ENCODE measurements around the gene CRADD. TPM values are rescaled to one million over a fixed set of nuclear protein-coding genes. Genes with fewer than 3 reads are reported as not detected.

Gene CRADD
- total RNA-seq, 4 donors from 2014 or later = 16.1 to 43.3 (median 26.5) TPM

DNA sequence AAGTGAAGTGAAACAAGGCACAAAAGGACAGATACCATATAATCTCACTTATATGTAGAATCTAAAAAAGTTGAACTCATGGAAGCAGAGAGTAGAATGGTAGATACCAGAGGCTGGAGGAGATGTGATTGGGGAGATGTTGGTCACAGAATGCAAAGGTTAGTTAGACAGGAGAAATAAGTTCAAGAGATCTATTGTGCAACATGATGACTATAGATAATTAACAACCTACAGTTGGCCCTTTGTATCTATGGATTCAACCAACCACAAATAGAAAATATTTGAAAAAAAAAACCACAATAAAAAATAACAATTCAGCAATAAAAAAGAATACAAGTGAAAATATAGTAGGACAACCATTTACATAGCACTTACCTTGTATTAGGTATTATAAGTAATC, 19.3 kb downstream of the CRADD start:
- intact Hi-C loops (cut with DNase I; ENCODE audit: low total_unique reads) = no loop called here
- DNase-seq (ENCODE audit: low spot score in 2 of 2) = no peak

DNA sequence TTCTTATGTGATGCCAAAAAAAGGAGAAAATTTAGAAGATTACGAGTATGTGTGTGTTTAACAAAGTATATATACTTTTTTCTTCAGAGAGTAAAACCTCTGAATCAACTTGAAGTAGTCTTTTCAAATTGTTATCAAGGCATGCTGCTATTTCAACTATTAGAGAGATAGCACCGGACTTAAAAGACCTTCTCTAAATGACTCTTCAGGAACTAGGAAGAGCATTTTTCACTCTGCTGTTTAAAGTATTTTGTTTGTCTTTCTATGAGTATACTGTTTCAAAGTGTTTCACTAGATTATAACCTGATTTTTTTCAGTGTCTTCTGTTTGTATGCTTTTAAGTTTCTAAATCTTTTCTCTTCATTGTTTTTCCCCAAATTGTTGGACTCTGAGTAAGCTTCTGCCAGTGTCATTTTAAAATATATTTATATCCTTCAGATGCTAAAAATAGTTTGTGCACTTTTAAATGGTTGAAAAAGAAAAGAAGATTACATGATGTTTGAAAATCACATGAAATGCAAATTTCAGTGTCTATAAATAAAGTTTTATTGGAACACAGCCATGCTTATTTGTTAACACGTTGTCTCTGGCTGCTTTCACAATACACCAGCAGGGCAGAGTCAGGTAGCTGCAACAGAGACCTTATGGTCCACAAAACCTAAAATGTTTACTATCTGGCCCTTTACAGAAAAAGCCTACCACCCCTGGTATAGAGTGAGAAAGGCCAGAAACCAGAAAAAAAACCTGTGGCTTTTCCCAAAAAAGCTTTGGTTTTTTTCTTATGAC, 21.3 kb downstream of the CRADD start:
- no peak overlapping the region for H3K4me3 ChIP-seq (ENCODE audit: low read depth, poor library complexity, severe bottlenecking)
- 68 to 71% methylated on average over 3 of the region's 3 CpGs for WGBS, 2 donors
- intact Hi-C loops (cut with DNase I; ENCODE audit: low total_unique reads) = no loop called here
- no peak for TF ChIP-seq POLR2A (IDR thresholded peaks at IDR 0.05)
- TF ChIP-seq, protein P1, sequence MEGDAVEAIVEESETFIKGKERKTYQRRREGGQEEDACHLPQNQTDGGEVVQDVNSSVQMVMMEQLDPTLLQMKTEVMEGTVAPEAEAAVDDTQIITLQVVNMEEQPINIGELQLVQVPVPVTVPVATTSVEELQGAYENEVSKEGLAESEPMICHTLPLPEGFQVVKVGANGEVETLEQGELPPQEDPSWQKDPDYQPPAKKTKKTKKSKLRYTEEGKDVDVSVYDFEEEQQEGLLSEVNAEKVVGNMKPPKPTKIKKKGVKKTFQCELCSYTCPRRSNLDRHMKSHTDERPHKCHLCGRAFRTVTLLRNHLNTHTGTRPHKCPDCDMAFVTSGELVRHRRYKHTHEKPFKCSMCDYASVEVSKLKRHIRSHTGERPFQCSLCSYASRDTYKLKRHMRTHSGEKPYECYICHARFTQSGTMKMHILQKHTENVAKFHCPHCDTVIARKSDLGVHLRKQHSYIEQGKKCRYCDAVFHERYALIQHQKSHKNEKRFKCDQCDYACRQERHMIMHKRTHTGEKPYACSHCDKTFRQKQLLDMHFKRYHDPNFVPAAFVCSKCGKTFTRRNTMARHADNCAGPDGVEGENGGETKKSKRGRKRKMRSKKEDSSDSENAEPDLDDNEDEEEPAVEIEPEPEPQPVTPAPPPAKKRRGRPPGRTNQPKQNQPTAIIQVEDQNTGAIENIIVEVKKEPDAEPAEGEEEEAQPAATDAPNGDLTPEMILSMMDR (IDR thresholded peaks at IDR 0.05) = no peak
- DNase-seq (ENCODE audit: low spot score in 2 of 2) = no peak

More for the DNA sequence above, 19.3 kb downstream of the CRADD start:
- H3K4me3 ChIP-seq (ENCODE audit: low read depth, poor library complexity, severe bottlenecking) = no peak overlapping the region
- TF ChIP-seq, protein P1 (IDR thresholded peaks at IDR 0.05) = no peak
- no peak for TF ChIP-seq POLR2A (IDR thresholded peaks at IDR 0.05)

DNA sequence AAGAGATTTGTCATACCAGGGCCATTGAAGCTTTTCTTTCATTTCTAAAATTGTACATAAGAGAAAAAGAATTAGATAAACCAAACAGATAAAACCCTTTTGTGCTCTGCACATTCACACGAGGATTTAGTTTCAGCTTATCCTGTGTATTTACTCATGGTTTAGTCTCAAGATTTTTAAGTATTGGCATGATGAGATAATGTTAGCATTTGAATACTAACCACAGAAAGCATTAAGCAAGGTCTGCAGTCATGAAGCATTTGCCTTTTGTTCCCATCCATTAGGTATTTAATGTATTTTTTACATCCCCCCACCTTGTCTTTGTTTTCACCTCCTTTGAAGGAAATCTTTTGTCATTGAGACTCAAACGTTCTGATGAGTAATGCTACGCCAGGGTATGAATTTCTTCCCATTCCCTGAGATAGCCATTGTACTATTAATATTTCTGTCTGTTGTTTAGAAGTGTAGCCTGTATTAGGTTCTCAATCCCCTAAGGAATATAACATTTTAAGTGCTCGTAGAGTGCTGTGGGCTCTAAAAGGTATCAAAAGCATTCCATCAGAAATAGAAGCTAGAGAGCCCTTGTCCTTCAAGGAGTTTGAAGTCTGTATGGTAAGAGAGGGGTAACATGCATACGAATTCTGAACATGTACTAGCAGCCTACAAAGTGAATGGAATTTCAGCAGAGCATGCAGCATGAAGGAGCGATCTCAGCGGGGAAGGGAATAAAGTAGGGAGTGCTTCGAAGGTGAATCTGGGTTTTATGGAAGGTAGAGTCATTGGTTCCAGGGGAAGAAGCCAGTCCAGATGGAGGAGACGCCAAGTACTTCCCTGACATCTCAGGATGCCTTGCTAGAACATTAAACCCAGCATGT, 22.3 kb downstream of the CRADD start:
- WGBS, 2 donors = 76% methylated on average over 9 of the region's 9 CpGs
- intact Hi-C loops (cut with DNase I; ENCODE audit: low total_unique reads) = no loop called here
- no peak overlapping the region for H3K4me3 ChIP-seq (ENCODE audit: low read depth, poor library complexity, severe bottlenecking)
- DNase-seq (ENCODE audit: low spot score in 2 of 2) = no peak
- TF ChIP-seq POLR2A (IDR thresholded peaks at IDR 0.05) = no peak
- TF ChIP-seq, protein P1 (IDR thresholded peaks at IDR 0.05) = no peak

DNA sequence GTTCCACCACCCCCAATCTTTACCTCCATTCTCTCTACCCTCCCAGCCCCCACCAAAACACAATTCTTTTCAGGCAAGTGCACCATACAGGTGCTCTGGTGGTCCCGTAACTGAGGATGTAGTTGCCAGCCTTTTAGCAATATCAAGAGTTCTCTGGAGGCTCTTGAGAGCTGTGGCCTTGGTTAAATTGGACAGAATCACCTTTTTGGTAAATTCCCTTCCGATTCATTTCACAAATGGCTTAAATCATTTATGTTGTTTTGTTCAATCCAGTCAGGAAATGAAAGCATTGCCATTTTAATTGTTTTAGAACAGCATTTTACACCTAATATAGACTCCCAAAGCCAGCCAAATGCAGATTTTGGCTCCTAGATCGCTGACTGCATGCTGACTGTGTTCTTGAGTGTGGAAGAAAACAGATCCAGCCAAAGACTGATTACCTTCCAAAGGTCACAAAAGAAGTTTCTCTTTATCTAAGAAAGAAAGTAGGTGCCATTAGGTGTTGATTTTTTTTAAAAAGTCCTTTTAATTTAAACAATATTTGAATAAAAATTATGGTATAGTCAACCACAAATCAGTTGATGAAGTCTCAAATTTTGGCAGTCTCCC, 25.6 kb downstream of the CRADD start:
- TF ChIP-seq, protein P1 (IDR thresholded peaks at IDR 0.05) = no peak
- TF ChIP-seq POLR2A (IDR thresholded peaks at IDR 0.05) = no peak
- no peak overlapping the region for H3K4me3 ChIP-seq (ENCODE audit: low read depth, poor library complexity, severe bottlenecking)
- 80 to 85% methylated on average over 3 of the region's 3 CpGs for WGBS, 2 donors
- intact Hi-C loops (cut with DNase I; ENCODE audit: low total_unique reads) = no loop called here
- no peak for DNase-seq (ENCODE audit: low spot score in 2 of 2)

DNA sequence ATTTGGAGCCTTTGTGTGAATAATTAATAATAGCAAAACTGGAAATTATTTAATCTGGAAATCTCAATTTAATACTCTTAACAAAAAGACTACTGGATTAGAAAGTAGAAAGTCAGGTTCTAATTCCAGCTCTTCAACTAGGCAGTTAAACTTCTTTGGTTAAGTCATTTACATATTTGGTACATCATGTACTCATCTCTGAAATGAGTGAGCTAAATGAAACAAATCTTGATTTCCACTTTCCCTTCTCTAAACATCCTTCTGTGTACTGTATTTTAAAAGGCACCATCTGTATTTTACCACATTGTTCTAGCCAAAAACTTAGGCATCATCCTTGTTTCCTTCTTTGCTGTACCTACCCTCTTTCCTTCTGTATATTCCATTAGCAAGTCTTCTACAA, 26.9 kb downstream of the CRADD start:
- no peak overlapping the region for H3K4me3 ChIP-seq (ENCODE audit: low read depth, poor library complexity, severe bottlenecking)
- TF ChIP-seq, protein P1 (IDR thresholded peaks at IDR 0.05) = no peak
- TF ChIP-seq POLR2A (IDR thresholded peaks at IDR 0.05) = no peak
- no peak for DNase-seq (ENCODE audit: low spot score in 2 of 2)
- intact Hi-C loops (cut with DNase I; ENCODE audit: low total_unique reads) = no loop called here
